ENCODE results near the gene SLC7A1.

DNA sequence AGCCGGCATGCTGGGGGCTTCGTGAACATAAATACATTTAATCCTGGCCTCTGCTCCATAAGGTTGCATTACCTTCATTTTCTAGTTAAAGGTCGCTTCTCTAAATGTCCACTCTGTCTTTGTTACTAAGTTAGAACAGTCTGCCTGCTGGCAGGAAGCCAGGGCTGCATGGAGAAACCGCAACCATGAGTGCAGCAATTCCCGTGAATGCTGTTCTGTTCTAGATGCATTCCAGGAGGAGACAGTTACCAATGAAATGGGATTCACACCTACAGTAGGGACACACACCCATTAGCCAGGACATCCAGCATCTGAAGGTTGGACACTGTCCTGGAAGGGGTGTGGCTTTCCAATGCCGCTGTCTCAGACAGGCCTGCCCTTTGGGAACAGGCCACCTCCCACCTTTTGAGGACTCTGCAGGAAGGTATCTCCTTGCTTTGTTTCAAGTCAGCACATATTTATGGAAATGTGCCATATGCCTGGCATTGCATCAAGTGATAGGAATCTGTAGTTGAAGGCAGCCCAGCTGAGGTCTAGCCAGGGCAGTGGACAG lies 129.7 kb downstream of the SLC7A1 start:
- no peak for TF ChIP-seq ZC3H4 (CRISPR knock-in tag; IDR thresholded peaks at IDR 0.05; ENCODE audit: borderline replicate concordance)
- no peak for TF ChIP-seq ZNF549 (CRISPR knock-in tag; IDR thresholded peaks at IDR 0.05)
- TF ChIP-seq TCF12 (IDR thresholded peaks at IDR 0.05), result no peak
- no peak for TF ChIP-seq TCF12 (CRISPR knock-in tag; IDR thresholded peaks at IDR 0.05)
- TF ChIP-seq ZSCAN29 (CRISPR knock-in tag; conservative IDR thresholded peaks at IDR 0.05), result no peak
- TF ChIP-seq, protein P1, sequence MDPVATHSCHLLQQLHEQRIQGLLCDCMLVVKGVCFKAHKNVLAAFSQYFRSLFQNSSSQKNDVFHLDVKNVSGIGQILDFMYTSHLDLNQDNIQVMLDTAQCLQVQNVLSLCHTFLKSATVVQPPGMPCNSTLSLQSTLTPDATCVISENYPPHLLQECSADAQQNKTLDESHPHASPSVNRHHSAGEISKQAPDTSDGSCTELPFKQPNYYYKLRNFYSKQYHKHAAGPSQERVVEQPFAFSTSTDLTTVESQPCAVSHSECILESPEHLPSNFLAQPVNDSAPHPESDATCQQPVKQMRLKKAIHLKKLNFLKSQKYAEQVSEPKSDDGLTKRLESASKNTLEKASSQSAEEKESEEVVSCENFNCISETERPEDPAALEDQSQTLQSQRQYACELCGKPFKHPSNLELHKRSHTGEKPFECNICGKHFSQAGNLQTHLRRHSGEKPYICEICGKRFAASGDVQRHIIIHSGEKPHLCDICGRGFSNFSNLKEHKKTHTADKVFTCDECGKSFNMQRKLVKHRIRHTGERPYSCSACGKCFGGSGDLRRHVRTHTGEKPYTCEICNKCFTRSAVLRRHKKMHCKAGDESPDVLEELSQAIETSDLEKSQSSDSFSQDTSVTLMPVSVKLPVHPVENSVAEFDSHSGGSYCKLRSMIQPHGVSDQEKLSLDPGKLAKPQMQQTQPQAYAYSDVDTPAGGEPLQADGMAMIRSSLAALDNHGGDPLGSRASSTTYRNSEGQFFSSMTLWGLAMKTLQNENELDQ (CRISPR knock-in tag; IDR thresholded peaks at IDR 0.05; ENCODE audit: borderline replicate concordance), result no peak
- TF ChIP-seq, protein P2, sequence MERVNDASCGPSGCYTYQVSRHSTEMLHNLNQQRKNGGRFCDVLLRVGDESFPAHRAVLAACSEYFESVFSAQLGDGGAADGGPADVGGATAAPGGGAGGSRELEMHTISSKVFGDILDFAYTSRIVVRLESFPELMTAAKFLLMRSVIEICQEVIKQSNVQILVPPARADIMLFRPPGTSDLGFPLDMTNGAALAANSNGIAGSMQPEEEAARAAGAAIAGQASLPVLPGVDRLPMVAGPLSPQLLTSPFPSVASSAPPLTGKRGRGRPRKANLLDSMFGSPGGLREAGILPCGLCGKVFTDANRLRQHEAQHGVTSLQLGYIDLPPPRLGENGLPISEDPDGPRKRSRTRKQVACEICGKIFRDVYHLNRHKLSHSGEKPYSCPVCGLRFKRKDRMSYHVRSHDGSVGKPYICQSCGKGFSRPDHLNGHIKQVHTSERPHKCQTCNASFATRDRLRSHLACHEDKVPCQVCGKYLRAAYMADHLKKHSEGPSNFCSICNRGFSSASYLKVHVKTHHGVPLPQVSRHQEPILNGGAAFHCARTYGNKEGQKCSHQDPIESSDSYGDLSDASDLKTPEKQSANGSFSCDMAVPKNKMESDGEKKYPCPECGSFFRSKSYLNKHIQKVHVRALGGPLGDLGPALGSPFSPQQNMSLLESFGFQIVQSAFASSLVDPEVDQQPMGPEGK (CRISPR knock-in tag; IDR thresholded peaks at IDR 0.05), result no peak
- no peak for TF ChIP-seq TAF1 (CRISPR knock-in tag; IDR thresholded peaks at IDR 0.05)
- no peak for TF ChIP-seq ZNF205 (CRISPR knock-in tag; IDR thresholded peaks at IDR 0.05)
